Left hindlimb (tissue), 1 donor: ENCODE measurements around the gene BCL2.

Source experiments
- DNase-seq: peaks from one replicate; pipeline ENCODE4 v3.0.0-alpha.2; 2018

Gene BCL2

GRCh38 chr18:63074981-63075404 is 244.6 kb downstream of the BCL2 start:
- peak; percentile 83 for DNase-seq

GRCh38 chr18:63073481-63073880 is 246.1 kb downstream of the BCL2 start:
- DNase-seq = no peak
